ENCODE results near the gene TM9SF4.

TM9SF4 gene

GRCh38 chr20:32109392-32110172 is at the start of gene TM9SF4:
TSS of gene TM9SF4 (plus strand) at chr20:32109714. CDS start at chr20:32109741, 27 bp downstream.
- peak; percentile 78 to 87 (median 82) for DNase-seq (ENCODE audit: low read depth in 4 of 4, low spot score in 1 of 4)

GRCh38 chr20:32062776-32063170 is 46.7 kb upstream of the TM9SF4 start:
- DNase-seq (ENCODE audit: low read depth in 4 of 4, low spot score in 1 of 4), result no peak

GRCh38 chr20:32063695-32064094 is 45.8 kb upstream of the TM9SF4 start:
- DNase-seq (ENCODE audit: low read depth in 4 of 4, low spot score in 1 of 4), result no peak

- DNase-seq (ENCODE audit: low read depth in 4 of 4, low spot score in 1 of 4), result no peak
These were observed 44.8 kb upstream of the TM9SF4 start for GRCh38 chr20:32064667-32065066.

- DNase-seq (ENCODE audit: low read depth in 4 of 4, low spot score in 1 of 4), result no peak
These were observed 42.2 kb upstream of the TM9SF4 start for GRCh38 chr20:32067234-32067821.

GRCh38 chr20:32068174-32068573 is 41.3 kb upstream of the TM9SF4 start:
- no peak for DNase-seq (ENCODE audit: low read depth in 4 of 4, low spot score in 1 of 4)

- no peak for DNase-seq (ENCODE audit: low read depth in 4 of 4, low spot score in 1 of 4)
These were observed 39.8 kb upstream of the TM9SF4 start for GRCh38 chr20:32069711-32070110.

- no peak for DNase-seq (ENCODE audit: low read depth in 4 of 4, low spot score in 1 of 4)
These were observed 39.2 kb upstream of the TM9SF4 start for GRCh38 chr20:32070282-32070681.

GRCh38 chr20:32070690-32071213 is 38.8 kb upstream of the TM9SF4 start:
- DNase-seq (ENCODE audit: low read depth in 4 of 4, low spot score in 1 of 4), result no peak

GRCh38 chr20:32071395-32072167 is 37.9 kb upstream of the TM9SF4 start:
- no peak for DNase-seq (ENCODE audit: low read depth in 4 of 4, low spot score in 1 of 4)

- DNase-seq (ENCODE audit: low read depth in 4 of 4, low spot score in 1 of 4), result no peak
These were observed 37.3 kb upstream of the TM9SF4 start for GRCh38 chr20:32072168-32072750.

GRCh38 chr20:32075534-32075933 is 34.0 kb upstream of the TM9SF4 start:
- DNase-seq (ENCODE audit: low read depth in 4 of 4, low spot score in 1 of 4), result no peak

- no peak for DNase-seq (ENCODE audit: low read depth in 4 of 4, low spot score in 1 of 4)
These were observed 32.3 kb upstream of the TM9SF4 start for GRCh38 chr20:32077190-32077589.

GRCh38 chr20:32078322-32078721 is 31.2 kb upstream of the TM9SF4 start:
- DNase-seq (ENCODE audit: low read depth in 4 of 4, low spot score in 1 of 4), result no peak

- no peak for DNase-seq (ENCODE audit: low read depth in 4 of 4, low spot score in 1 of 4)
These were observed 30.7 kb upstream of the TM9SF4 start for GRCh38 chr20:32078791-32079190.

- DNase-seq (ENCODE audit: low read depth in 4 of 4, low spot score in 1 of 4), result no peak
These were observed 29.8 kb upstream of the TM9SF4 start for GRCh38 chr20:32079655-32080109.

- DNase-seq (ENCODE audit: low read depth in 4 of 4, low spot score in 1 of 4), result no peak
These were observed 28.7 kb upstream of the TM9SF4 start for GRCh38 chr20:32080783-32081182.

- no peak for DNase-seq (ENCODE audit: low read depth in 4 of 4, low spot score in 1 of 4)
These were observed 26.0 kb upstream of the TM9SF4 start for GRCh38 chr20:32083469-32083868.

- DNase-seq (ENCODE audit: low read depth in 4 of 4, low spot score in 1 of 4), result no peak
These were observed 22.4 kb upstream of the TM9SF4 start for GRCh38 chr20:32087070-32087469.

GRCh38 chr20:32088759-32089158 is 20.8 kb upstream of the TM9SF4 start:
- no peak for DNase-seq (ENCODE audit: low read depth in 4 of 4, low spot score in 1 of 4)

GRCh38 chr20:32089637-32090362 is 19.7 kb upstream of the TM9SF4 start:
- DNase-seq (ENCODE audit: low read depth in 4 of 4, low spot score in 1 of 4), result no peak
